GM12878 (cell line): ENCODE measurements around the gene ANKRD44. TPM values are rescaled to one million over a fixed set of nuclear protein-coding genes. Genes with fewer than 3 reads are reported as not detected.

Source experiments
- ATF3 ChIP-seq: IDR thresholded peaks from 2 replicates; pipeline ENCODE4 v1.6.1; 2011; ENCODE audit warnings: low read depth, mild to moderate bottlenecking, low read length, moderate library complexity, borderline replicate concordance; ENCODE audit errors: extremely low read depth
- CHD1 ChIP-seq: IDR thresholded peaks from 2 replicates; pipeline ENCODE4 v1.6.1; 2012; ENCODE audit warnings: low read depth, low read length, improper control_type of control experiment
- CREB1 ChIP-seq: IDR thresholded peaks from 2 replicates; pipeline ENCODE4 v1.6.1; 2012; ENCODE audit warnings: low read depth, mild to moderate bottlenecking, inconsistent platforms
- EZH2 ChIP-seq: IDR thresholded peaks from 2 replicates; pipeline ENCODE4 v1.6.1; 2012; ENCODE audit warnings: low read depth, mild to moderate bottlenecking, control low read depth, inconsistent platforms, low read length, borderline replicate concordance; ENCODE audit not compliant: control insufficient read depth
- JUNB ChIP-seq: IDR thresholded peaks from 2 replicates; pipeline ENCODE4 v1.6.1; 2016; ENCODE audit warnings: antibody characterized with exemption, mild to moderate bottlenecking
- KLF5 ChIP-seq: fragments of 450-650 bp; IDR thresholded peaks from 2 replicates; pipeline ENCODE4 v1.6.1; 2014; ENCODE audit warnings: mild to moderate bottlenecking; ENCODE audit not compliant: partially characterized antibody
- LARP7 ChIP-seq: fragments of 450-650 bp; IDR thresholded peaks from 2 replicates; pipeline ENCODE4 v1.6.1; 2017; ENCODE audit warnings: mild to moderate bottlenecking
- MLLT1 ChIP-seq: fragments of 450-650 bp; IDR thresholded peaks from 2 replicates; pipeline ENCODE4 v1.6.1; 2016; ENCODE audit warnings: mild to moderate bottlenecking
- NFYA ChIP-seq: IDR thresholded peaks from 2 replicates; pipeline ENCODE4 v1.6.1; 2011; ENCODE audit warnings: low read depth, mild to moderate bottlenecking, low read length, improper control_type of control experiment, borderline replicate concordance
- NR2F1 ChIP-seq: fragments of 450-650 bp; conservative IDR thresholded peaks from 2 replicates; pipeline ENCODE4 v1.6.1; 2017; ENCODE audit warnings: mild to moderate bottlenecking
- POLR2A ChIP-seq: IDR thresholded peaks from 2 replicates; pipeline ENCODE4 v1.6.1; 2011; ENCODE audit warnings: low read depth, mild to moderate bottlenecking, low read length
- RFX5 ChIP-seq: IDR thresholded peaks from 2 replicates; pipeline ENCODE4 v1.6.1; 2011; ENCODE audit warnings: low read depth, low read length, improper control_type of control experiment
- SMAD5 ChIP-seq: IDR thresholded peaks from 2 replicates; pipeline ENCODE4 v1.6.1; 2016; ENCODE audit warnings: antibody characterized with exemption, low read depth
- SMARCA5 ChIP-seq: fragments of 450-650 bp; IDR thresholded peaks from 2 replicates; pipeline ENCODE4 v1.6.1; 2017; ENCODE audit warnings: mild to moderate bottlenecking
- SPI1 ChIP-seq: IDR thresholded peaks from 2 replicates; pipeline ENCODE4 v1.6.1; 2011; ENCODE audit warnings: low read depth, mild to moderate bottlenecking, low read length, moderate library complexity, borderline replicate concordance; ENCODE audit not compliant: insufficient read depth
- SRF ChIP-seq, 2 experiments: IDR thresholded peaks; 2 replicates each; pipeline ENCODE4 v1.6.1; 2011; ENCODE audit warnings: low read depth in 2 of 2, low read length in 2 of 2, mild to moderate bottlenecking in 1 of 2, moderate library complexity in 1 of 2
- TAF1 ChIP-seq: IDR thresholded peaks from 2 replicates; pipeline ENCODE4 v1.6.1; 2011; ENCODE audit warnings: mild to moderate bottlenecking, low read depth, low read length, borderline replicate concordance
- TBL1XR1 ChIP-seq: IDR thresholded peaks from 2 replicates; pipeline ENCODE4 v1.6.1; 2012; ENCODE audit warnings: low read depth, low read length, improper control_type of control experiment
- TCF3 ChIP-seq: IDR thresholded peaks from 2 replicates; pipeline ENCODE4 v1.6.1; 2012; ENCODE audit warnings: low read depth, mild to moderate bottlenecking, low read length, borderline replicate concordance; ENCODE audit not compliant: insufficient read depth
- ZNF207 ChIP-seq: fragments of 450-650 bp; IDR thresholded peaks from 2 replicates; pipeline ENCODE4 v1.6.1; 2014; ENCODE audit warnings: antibody characterized with exemption, mild to moderate bottlenecking, borderline replicate concordance
- ZNF384 ChIP-seq: IDR thresholded peaks from 2 replicates; pipeline ENCODE4 v1.6.1; 2012; ENCODE audit warnings: low read depth, mild to moderate bottlenecking, low read length, improper control_type of control experiment, borderline replicate concordance
- polyA plus RNA-seq, 11 experiments: library from polyadenylated mRNA; depleted of rRNA in 4 of 11; unstranded in 6 of 11; stranded (reverse) in 5 of 11; fragments of >200 nt; fragmentation: Nextera tagmentation in 4 of 11; fragmentation: Illumina TruSeq in 1 of 11; extraction: Ambion mirVana in 4 of 11; extraction: Trizol in 1 of 11; gene quantifications; 1 replicate in 1 of 11; 2 replicates in 10 of 11; pipeline versions ENCODE4 v1.2.1 to v1.2.3, GENCODE V29; 2011 to 2016; ENCODE audit warnings: inconsistent platforms in 2 of 11, missing spikeins in 2 of 11, low read depth in 1 of 11
- total RNA-seq, 4 experiments: library from RNA; depleted of rRNA in 3 of 4; stranded (reverse); fragments of >200 nt in 3 of 4; fragmentation: Illumina TruSeq in 1 of 4; extraction: Trizol in 1 of 4; gene quantifications; 2 replicates each; pipeline versions ENCODE4 v1.2.1 to v1.2.3, GENCODE V29; 2013 to 2021
- TF ChIP-seq, protein P1 (sequence below): fragments of 450-650 bp; formaldehyde crosslinking; IDR thresholded peaks from 2 replicates; pipeline ENCODE4 v1.4.0; 2022; ENCODE audit warnings: mild to moderate bottlenecking, moderate library complexity
- TF ChIP-seq, protein P2 (sequence below): IDR thresholded peaks from 2 replicates; pipeline ENCODE4 v1.6.1; 2012; ENCODE audit warnings: low read depth, low read length, improper control_type of control experiment
- TF ChIP-seq, protein P3 (sequence below): fragments of 450-650 bp; IDR thresholded peaks from 2 replicates; pipeline ENCODE4 v1.6.1; 2016; ENCODE audit warnings: mild to moderate bottlenecking

Gene ANKRD44
- total and polyA plus RNA-seq, 10 of the 15 experiments (the other 5 are each of a cell fraction or from before 2014, with no cell fraction given) = 19.1 to 99.1 (median 59.6) TPM

- no peak for TF ChIP-seq MLLT1
- TF ChIP-seq, protein P1, sequence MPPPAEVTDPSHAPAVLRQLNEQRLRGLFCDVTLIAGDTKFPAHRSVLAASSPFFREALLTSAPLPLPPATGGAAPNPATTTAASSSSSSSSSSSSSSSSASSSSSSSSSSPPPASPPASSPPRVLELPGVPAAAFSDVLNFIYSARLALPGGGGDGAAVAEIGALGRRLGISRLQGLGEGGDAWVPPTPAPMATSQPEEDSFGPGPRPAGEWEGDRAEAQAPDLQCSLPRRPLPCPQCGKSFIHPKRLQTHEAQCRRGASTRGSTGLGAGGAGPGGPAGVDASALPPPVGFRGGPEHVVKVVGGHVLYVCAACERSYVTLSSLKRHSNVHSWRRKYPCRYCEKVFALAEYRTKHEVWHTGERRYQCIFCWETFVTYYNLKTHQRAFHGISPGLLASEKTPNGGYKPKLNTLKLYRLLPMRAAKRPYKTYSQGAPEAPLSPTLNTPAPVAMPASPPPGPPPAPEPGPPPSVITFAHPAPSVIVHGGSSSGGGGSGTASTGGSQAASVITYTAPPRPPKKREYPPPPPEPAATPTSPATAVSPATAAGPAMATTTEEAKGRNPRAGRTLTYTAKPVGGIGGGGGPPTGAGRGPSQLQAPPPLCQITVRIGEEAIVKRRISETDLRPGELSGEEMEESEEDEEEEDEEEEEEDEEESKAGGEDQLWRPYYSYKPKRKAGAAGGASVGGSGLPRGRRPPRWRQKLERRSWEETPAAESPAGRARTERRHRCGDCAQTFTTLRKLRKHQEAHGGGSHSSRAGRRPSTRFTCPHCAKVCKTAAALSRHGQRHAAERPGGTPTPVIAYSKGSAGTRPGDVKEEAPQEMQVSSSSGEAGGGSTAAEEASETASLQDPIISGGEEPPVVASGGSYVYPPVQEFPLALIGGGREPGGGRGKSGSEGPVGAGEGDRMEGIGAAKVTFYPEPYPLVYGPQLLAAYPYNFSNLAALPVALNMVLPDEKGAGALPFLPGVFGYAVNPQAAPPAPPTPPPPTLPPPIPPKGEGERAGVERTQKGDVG (CRISPR knock-in tag) = no peak
- no peak for TF ChIP-seq LARP7
- no peak for TF ChIP-seq EZH2
- no peak for TF ChIP-seq NR2F1
- no peak for TF ChIP-seq RFX5
- TF ChIP-seq POLR2A = peak; percentile 51; the same call in 1 of the 2 replicates
- no peak for TF ChIP-seq NFYA
- no peak for TF ChIP-seq ZNF384
- TF ChIP-seq ZNF207 = no peak
- TF ChIP-seq KLF5 = no peak
- no peak for TF ChIP-seq CHD1
- TF ChIP-seq SPI1 = peak; percentile 96
- TF ChIP-seq CREB1 = peak; percentile 24; the same call in 1 of the 2 replicates
- TF ChIP-seq TCF3 = no peak
- TF ChIP-seq SMARCA5 = no peak; the same call in 1 of the 2 replicates
- TF ChIP-seq SMAD5 = no peak
- TF ChIP-seq, protein P2, sequence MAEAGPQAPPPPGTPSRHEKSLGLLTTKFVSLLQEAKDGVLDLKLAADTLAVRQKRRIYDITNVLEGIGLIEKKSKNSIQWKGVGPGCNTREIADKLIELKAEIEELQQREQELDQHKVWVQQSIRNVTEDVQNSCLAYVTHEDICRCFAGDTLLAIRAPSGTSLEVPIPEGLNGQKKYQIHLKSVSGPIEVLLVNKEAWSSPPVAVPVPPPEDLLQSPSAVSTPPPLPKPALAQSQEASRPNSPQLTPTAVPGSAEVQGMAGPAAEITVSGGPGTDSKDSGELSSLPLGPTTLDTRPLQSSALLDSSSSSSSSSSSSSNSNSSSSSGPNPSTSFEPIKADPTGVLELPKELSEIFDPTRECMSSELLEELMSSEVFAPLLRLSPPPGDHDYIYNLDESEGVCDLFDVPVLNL = no peak
- no peak for TF ChIP-seq ATF3
- TF ChIP-seq SRF (IDR thresholded peaks at IDR 0.05; ENCODE audit: low read depth in 2 of 2, low read length in 2 of 2) = no peak
- no peak for TF ChIP-seq TAF1
- TF ChIP-seq, protein P3, sequence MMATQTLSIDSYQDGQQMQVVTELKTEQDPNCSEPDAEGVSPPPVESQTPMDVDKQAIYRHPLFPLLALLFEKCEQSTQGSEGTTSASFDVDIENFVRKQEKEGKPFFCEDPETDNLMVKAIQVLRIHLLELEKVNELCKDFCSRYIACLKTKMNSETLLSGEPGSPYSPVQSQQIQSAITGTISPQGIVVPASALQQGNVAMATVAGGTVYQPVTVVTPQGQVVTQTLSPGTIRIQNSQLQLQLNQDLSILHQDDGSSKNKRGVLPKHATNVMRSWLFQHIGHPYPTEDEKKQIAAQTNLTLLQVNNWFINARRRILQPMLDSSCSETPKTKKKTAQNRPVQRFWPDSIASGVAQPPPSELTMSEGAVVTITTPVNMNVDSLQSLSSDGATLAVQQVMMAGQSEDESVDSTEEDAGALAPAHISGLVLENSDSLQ = peak; percentile 93
- no peak for TF ChIP-seq JUNB
- TF ChIP-seq TBL1XR1 = no peak
Measured at GRCh38 chr2:197145471-197146056, 165.0 kb downstream of the ANKRD44 start (continued).
